Activated CD4-positive, CD25-positive, alpha-beta regulatory T cell treated with anti-CD3 and anti-CD28 coated beads, Interleukin-2, amount 50 U/mL, for 16 hours (primary cell): ENCODE data around the gene HBEGF.
"Not testable (repeated sequence)": the region's sequence is repeated elsewhere in the genome, so short reads cannot be mapped to it uniquely, and the experiment has no call there.

Experiments
- DNase-seq: peaks from one replicate; pipeline ENCODE4 v3.0.0-alpha.2; 2020; ENCODE audit warnings: low read depth, low spot score

HBEGF gene

DNA sequence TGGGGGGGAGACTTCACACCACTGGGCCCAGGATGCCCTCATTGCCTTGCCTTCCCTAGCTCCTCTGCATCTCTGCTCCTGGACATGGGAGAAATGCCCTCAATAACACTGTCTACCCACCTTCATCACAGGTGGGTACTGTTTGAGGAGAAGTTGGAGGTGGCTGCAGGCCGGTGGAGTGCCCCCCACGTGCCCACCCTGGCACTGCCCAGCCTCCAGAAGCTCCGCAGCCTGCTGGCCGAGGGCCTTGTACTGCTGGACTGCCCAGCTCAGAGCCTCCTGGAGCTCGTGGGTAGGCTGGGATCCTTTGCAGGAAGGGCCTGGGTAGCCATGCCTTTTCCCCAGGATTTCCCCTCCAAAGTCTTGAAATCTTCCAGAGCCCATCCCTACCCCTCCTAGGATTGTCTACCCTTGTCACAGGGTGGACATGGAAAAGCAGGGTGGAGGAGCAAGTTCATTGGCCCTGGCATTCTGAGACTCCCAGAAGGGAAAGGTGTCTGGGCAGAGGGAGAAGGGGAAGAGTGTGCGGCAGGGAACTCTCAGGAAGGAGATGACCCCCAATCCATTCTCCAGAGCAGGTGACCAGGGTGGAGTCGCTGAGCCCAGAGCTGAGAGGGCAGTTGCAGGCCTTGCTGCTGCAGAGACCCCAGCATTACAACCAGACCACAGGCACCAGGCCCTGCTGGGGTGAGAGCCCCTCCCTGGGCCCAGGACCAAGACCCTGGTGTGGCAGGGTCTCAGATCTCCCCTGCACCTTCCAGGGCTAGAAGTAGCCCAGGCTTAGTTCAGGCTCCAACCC is 14.5 kb upstream of the HBEGF start:
- DNase-seq: no peak

DNA sequence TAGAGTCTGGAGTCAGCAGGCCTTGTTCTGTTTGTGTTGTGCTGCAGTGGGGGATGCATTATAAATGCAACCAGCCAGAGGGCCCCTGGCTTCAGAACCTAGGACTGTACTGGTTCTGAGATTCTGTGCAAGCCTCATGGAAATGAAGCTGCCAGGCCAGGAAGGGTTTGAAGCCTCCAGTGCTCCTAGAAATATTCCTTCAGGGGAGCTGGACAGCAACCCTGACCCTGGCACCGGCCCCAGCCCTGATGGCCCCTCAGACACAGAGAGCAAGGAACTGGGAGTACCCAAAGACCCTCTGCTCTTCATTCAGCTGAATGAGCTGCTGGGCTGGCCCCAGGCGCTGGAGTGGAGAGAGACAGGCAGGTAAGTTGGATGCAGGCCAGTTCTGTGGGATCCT is 13.7 kb upstream of the HBEGF start, which contains the start of gene SLC4A9:
Gene SLC4A9 (plus strand): TSS at position 94 of the 400 bp plus-strand sequence. CDS start 43 bp downstream, at position 137.
- no peak for DNase-seq

GRCh38 chr5:140358738-140359310 is 12.4 kb upstream of the HBEGF start:
- no peak for DNase-seq

GRCh38 chr5:140357726-140358093 is 11.3 kb upstream of the HBEGF start:
- DNase-seq: peak; percentile 44

- no peak for DNase-seq
Measured at GRCh38 chr5:140356853-140357725, 10.7 kb upstream of the HBEGF start.

- DNase-seq: no peak
Measured at GRCh38 chr5:140355546-140355945, 9.1 kb upstream of the HBEGF start.

GRCh38 chr5:140351609-140352334 is 5.4 kb upstream of the HBEGF start:
- DNase-seq: peak; percentile 57

DNA sequence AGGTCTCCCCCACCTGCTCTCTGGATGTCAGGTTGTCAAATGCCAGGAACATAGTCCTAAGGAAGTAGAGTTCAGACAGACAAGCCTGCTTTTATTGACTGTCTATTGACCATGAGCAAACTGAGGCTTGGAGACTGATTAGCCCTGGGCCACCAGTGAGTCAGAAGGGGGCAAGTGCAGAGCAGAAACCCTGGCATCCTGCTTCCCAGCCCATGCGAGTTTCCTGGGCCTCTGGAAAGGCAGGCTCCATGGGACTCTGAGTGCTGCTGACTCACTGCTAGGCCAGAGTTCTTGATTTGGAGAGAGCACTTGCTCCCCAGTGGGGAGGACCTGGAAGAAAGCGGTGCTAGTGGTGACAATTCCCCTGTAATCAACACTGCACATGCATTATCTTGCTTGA is 2.8 kb upstream of the HBEGF start:
- no peak for DNase-seq

DNA sequence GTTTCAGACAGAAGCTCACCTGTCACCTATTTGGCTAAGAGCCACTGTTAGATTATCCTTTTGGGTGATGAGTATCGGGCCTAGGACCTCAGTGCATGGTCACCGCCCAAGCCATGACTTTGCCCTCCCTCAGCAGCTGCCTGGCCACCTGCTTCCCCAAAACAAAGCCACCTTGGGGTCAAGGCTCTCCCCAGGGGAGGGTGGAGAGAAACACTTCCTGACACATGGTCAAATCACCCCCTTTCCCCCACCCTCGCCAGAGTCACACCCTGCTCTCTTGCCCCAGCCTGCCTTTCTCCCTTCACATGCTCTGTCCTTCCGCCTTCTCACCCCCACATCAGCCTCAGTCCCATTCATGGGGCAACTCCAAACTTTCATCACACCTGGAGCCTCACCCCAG is 1.7 kb upstream of the HBEGF start:
- no peak for DNase-seq

DNA sequence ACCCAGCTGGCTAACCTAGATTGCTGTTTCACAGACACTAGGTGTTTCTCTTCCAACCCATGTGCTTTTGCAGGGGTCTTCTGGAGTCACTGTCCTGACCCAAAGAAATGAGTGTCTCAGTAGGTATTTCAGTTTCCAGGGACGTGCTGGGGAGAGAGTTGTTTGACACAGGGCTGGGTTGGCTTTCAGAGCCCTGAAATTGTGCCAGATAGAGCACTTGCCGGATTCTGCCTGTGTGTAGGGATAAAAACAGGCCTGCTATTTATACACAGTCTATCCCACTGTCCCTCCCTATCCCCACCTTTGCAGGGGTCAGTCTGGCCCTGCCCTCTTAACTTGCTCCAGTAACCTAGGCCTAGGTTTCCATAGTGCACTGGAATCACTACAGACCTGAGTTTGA is 957 bp upstream of the HBEGF start:
- no peak for DNase-seq

DNA sequence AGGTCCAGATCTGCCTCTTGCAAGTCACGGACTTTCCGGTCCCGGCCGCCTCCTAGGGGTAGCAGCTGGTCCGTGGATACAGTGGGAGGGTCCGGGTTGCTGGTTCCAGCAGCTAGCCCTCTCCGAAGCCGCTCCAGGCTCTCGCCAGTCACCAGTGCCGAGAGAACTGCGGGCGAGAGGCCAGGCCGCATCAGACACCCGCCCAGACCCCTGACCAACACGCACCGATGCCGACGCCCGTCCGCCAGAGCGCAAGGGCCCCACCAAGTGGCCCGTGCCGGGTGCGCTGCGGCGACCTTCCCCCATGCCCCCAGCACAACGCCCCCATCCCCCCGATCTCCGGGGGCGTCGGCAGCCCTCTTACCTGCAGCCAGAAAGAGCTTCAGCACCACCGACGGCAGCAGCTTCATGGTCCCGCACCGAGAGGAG is 470 bp downstream of the HBEGF start:
- no peak for DNase-seq

DNA sequence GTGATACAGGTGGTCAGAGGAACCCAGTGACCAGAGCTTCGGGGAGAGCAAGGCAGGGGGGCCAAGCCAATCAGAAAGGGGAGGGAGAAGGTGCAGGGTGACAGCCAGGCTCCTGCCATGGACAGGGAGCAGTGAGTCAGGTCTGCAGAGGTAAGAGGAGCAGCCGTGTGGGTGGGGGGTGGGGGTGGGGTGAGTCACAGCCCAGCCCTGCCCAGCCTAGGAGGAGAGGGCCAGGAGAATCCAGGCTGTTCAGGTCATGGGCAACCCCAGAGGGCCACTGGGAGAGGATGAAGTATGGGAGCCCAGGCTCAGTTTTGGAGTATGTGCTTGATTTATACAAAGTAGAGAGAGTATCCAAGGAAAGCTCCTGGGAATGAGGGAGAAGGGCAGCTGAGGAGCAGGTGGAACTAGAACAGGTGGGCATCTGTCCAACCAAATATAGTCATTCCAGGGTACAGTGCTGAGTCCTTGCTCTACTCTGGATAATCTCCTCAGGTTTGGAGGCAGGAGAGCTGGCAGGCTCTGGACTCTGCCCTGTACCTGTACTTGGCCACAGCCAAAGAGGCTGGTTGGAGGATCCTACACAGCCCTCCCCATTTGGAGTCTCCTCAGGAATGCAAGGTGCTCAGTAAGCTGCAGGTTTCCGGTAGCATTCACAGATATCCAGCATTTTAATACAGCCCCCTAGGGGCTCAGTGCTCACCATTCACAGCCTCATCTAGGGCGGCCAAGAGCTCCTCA is 1.6 kb downstream of the HBEGF start:
- DNase-seq: no peak

- DNase-seq: not testable (repeated sequence)
Measured at GRCh38 chr5:140343849-140344248, 2.6 kb downstream of the HBEGF start.

DNA sequence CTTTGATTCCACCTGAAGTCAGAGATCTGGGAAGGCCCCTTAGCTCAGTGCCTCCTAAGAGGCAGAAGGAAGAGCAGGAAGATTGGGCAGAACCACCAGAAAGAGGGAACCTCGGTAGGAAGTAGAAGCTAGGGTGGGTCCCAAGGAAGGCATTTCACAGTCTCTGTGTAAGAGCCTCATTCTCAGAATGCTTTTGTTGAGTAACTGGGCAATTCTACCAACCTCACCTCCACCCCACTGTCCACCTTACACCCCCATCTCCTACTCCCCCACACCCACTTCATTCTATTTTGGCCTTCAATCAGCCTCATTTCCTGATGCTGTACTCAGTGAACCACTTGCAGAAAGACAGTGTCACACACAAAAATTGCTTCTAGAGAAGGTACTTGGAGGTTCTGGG is 3.5 kb downstream of the HBEGF start:
- DNase-seq: no peak

DNA sequence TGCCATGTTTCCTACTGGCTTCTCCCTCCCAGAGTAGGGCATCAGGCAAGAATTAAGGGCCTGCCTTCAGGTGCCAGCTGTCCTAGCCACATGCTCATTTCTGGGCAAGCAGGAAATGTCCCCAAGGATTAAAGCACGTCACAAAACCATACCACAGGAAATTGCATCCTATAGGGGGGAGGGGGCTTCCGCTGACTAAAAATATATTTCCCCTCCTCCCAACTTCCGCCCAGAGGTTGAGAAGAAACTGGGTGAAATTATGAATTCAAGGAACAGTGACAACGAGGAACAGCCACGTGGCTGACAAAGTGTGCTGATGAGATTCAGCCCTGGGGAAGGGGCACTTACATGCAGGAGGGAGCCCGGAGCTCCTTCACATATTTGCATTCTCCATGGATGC is 4.1 kb downstream of the HBEGF start:
- no peak for DNase-seq

DNA sequence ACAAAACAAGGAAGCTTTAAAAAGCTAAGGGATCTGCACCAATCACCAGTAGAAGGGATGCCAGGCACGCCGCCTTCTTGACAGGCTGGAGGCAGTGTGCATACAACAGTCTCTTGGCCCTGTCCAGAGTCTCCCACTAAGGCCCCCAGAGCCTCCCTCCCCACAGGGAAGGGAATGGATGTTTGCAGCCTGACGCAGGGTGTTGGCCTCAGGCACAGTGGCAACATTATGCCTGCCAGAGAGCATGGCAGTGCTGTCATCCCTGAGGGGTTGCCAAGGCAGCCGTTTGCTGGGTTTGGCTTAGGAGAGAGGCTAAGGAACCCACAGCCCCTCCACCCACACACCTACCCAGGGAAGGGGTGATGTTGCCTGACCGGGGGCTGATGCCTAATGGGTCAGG is 4.8 kb downstream of the HBEGF start:
- DNase-seq: no peak

- no peak for DNase-seq
Measured at GRCh38 chr5:140340605-140341121, 5.7 kb downstream of the HBEGF start.

GRCh38 chr5:140339636-140340035 is 6.8 kb downstream of the HBEGF start:
- no peak for DNase-seq

GRCh38 chr5:140338908-140339307 is 7.5 kb downstream of the HBEGF start:
- no peak for DNase-seq

DNA sequence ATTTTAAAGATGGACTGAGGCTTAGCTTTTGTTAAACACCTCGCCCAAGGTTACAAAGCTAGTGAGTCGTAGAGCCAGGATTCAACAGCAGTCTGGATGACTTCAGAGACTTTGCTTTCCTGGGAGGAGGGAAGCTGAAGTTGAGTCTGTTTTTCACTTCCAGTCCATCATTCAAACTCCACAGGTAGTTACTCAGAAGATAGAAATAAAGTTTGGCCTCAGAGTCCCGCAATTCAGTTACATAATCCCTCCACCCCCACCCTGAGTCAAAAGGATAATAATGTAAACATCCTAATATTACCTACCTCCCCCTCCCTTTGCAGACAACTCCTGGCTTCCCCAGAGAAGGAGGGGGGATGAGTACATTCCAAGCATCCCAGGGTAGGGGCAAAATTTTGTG is 8.1 kb downstream of the HBEGF start:
- DNase-seq: no peak

GRCh38 chr5:140337880-140338279 is 8.5 kb downstream of the HBEGF start:
- no peak for DNase-seq
